Measurements from ENCODE around the gene FERMT2. TPM values are rescaled to one million over a fixed set of nuclear protein-coding genes. Genes with fewer than 3 reads are reported as not detected.

FERMT2 gene
- total RNA-seq, 1 donor from 2014 or later: 324 TPM

DNA sequence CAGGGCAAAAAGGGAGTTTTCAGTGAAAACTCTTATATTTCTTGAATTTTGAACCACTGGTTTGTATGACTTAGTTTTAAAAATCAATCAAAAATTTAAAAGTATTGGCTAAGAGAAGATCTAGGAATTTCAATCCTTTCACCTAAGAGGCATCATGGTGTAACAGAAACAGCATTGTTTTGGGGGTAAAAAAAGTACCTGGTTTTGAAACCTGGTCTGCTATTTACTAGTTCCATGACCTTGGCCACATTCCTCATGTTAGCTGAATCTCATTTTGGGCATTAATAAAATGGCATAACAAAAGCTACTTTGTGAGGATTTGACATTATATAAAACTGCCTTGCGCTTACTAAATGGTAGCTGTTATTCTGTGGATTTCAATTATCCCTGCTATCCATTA is 142.7 kb downstream of the FERMT2 start:
- H3K9ac ChIP-seq (ENCODE audit: low read length): no peak overlapping the region
- no peak overlapping the region for H3K4me2 ChIP-seq (ENCODE audit: low read length)
- H3K79me2 ChIP-seq (ENCODE audit: insufficient read depth, low read length): no peaks in the 10 kb centered on the region
- H3K36me3 ChIP-seq (ENCODE audit: insufficient read depth, low read length): no peaks in the 10 kb centered on the region
- Mint-ChIP-seq H3K36me3 (ENCODE audit: low read depth, unreplicated experiment) (no peaks in the 10 kb centered on the region), H3K9me3 (ENCODE audit: unreplicated experiment) (no peaks in the 10 kb centered on the region), H3K4me1 (ENCODE audit: low read depth, unreplicated experiment) (peaks cover 4% of the 10 kb centered on the region), H3K27ac (ENCODE audit: unreplicated experiment) (no peak overlapping the region), H3K27me3 (ENCODE audit: low read depth, unreplicated experiment) (no peaks in the 10 kb centered on the region), H3K4me3 (ENCODE audit: unreplicated experiment) (no peak overlapping the region)
- no peak for TF ChIP-seq EZH2 (IDR thresholded peaks at IDR 0.05; ENCODE audit: insufficient read depth, low read length)
- TF ChIP-seq, protein P1, sequence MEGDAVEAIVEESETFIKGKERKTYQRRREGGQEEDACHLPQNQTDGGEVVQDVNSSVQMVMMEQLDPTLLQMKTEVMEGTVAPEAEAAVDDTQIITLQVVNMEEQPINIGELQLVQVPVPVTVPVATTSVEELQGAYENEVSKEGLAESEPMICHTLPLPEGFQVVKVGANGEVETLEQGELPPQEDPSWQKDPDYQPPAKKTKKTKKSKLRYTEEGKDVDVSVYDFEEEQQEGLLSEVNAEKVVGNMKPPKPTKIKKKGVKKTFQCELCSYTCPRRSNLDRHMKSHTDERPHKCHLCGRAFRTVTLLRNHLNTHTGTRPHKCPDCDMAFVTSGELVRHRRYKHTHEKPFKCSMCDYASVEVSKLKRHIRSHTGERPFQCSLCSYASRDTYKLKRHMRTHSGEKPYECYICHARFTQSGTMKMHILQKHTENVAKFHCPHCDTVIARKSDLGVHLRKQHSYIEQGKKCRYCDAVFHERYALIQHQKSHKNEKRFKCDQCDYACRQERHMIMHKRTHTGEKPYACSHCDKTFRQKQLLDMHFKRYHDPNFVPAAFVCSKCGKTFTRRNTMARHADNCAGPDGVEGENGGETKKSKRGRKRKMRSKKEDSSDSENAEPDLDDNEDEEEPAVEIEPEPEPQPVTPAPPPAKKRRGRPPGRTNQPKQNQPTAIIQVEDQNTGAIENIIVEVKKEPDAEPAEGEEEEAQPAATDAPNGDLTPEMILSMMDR (IDR thresholded peaks at IDR 0.05; ENCODE audit: insufficient read depth, low read depth, low read length): no peak
- no peaks in the 10 kb centered on the region for H3K9me3 ChIP-seq (ENCODE audit: insufficient read depth, low read depth, low read length)
- no peaks in the 10 kb centered on the region for H3K27me3 ChIP-seq (ENCODE audit: insufficient read depth, low read length)
- no peaks in the 10 kb centered on the region for H3K4me1 ChIP-seq (ENCODE audit: insufficient read depth, low read length)
- H3K4me3 ChIP-seq (ENCODE audit: insufficient read depth, low read depth, low read length): no peak overlapping the region
- no peaks in the 10 kb centered on the region for H4K20me1 ChIP-seq (ENCODE audit: insufficient read depth, low read length)
- no peak overlapping the region for H2AFZ ChIP-seq (ENCODE audit: low read depth, low read length)
- DNase-seq (ENCODE audit: low read depth): no peak
- H3K27ac ChIP-seq (ENCODE audit: low read depth, low read length): no peak overlapping the region
- FAIRE-seq: no peak

Other genes with a start within 250 kb of the FERMT2 start
- 70.0 and 74.1 TPM in 2 replicates for gene PSMC6, start 243.8 kb downstream of the FERMT2 start, total RNA-seq
- 24.3 and 26.3 TPM in 2 replicates for gene STYX, start 220.9 kb downstream of the FERMT2 start, total RNA-seq
- gene GNPNAT1, start 159.4 kb downstream of the FERMT2 start, total RNA-seq: 32.4 and 37.7 TPM in 2 replicates
- 14.5 and 15.2 TPM in 2 replicates for gene DDHD1, start 202.3 kb upstream of the FERMT2 start, total RNA-seq